GM23248 (cell line): ENCODE results near the gene TEX10.

Source experiments
- EZH2 ChIP-seq: fragments of 200-600 bp; sonication (generic); IDR thresholded peaks from 2 replicates; pipeline ENCODE4 v1.6.1; 2018; ENCODE audit warnings: antibody characterized with exemption, mild to moderate bottlenecking; ENCODE audit not compliant: insufficient read depth, poor library complexity, severe bottlenecking
- EZH2phosphoT487 ChIP-seq: fragments of 200-600 bp; sonication (generic); IDR thresholded peaks from 2 replicates; pipeline ENCODE4 v1.6.1; 2018; ENCODE audit warnings: antibody characterized with exemption, moderate library complexity, mild to moderate bottlenecking, low read depth; ENCODE audit not compliant: insufficient read depth

- TF ChIP-seq EZH2: no peak
- no peak for TF ChIP-seq EZH2phosphoT487
These were observed 75.4 kb downstream of the TEX10 start for GRCh38 chr9:100277166-100277979.
